ENCODE data around the gene RIMS4.

Gene RIMS4

DNA sequence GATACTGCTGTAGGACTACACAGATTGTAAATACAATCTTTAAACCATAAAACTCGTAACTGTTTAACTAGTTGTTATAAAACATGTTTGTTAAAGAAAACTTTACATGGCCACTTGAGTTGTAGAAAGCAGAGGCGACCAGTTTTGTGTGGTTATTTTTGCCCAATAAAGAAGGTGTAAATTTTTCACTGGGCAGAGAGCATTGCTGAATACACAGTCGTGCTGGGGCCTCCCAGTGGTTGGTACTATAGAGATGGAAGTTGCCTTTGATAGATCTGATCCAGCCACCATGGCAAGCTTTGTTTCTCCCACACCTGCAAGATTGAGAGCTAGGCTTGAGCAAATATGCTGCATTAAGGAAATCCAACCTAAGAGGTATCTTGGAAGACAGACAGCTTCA is 41.2 kb upstream of the RIMS4 start:
- no peaks in the 10 kb centered on the region for H3K4me1 ChIP-seq (ENCODE audit: low read depth, poor library complexity, severe bottlenecking)
- H2AFZ ChIP-seq (ENCODE audit: low read depth), result no peak overlapping the region
- no peak overlapping the region for H3K4me2 ChIP-seq

DNA sequence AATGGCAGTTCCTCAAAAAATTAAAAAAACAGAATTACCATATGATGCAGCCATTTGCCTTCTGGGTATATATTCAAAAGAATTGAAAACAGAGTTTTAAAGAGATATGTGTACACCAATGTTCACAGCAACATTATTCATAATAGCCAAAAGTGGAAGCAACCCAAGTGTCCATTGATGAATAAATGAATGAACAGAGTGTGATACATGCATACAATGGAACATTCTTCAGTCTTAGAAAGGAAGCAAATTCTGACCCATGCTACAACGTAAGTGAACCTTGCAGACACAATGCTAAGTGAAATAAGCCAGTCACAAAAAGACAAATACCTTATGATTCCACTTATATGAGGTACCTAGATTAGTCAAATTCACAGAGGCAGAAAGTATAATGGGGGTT is 40.5 kb upstream of the RIMS4 start:
- no peaks in the 10 kb centered on the region for H3K79me2 ChIP-seq (ENCODE audit: insufficient read depth, low read depth)
- no peak overlapping the region for H3K4me3 ChIP-seq (IDR thresholded peaks at IDR 0.05; ENCODE audit: insufficient read depth, low read depth, low read length)
- H3K27ac ChIP-seq, result no peak overlapping the region
- H3K9ac ChIP-seq, result no peak overlapping the region
- H3K4me2 ChIP-seq, result no peak overlapping the region
- H3K27me3 ChIP-seq (ENCODE audit: insufficient read depth, low read depth), result no peaks in the 10 kb centered on the region
- H3K36me3 ChIP-seq (ENCODE audit: insufficient read depth), result no peaks in the 10 kb centered on the region
- no peaks in the 10 kb centered on the region for H3K4me1 ChIP-seq (ENCODE audit: low read depth, poor library complexity, severe bottlenecking)
- no peaks in the 10 kb centered on the region for H4K20me1 ChIP-seq (ENCODE audit: insufficient read depth)
- H2AFZ ChIP-seq (ENCODE audit: low read depth), result no peak overlapping the region
- TF ChIP-seq, protein P1, sequence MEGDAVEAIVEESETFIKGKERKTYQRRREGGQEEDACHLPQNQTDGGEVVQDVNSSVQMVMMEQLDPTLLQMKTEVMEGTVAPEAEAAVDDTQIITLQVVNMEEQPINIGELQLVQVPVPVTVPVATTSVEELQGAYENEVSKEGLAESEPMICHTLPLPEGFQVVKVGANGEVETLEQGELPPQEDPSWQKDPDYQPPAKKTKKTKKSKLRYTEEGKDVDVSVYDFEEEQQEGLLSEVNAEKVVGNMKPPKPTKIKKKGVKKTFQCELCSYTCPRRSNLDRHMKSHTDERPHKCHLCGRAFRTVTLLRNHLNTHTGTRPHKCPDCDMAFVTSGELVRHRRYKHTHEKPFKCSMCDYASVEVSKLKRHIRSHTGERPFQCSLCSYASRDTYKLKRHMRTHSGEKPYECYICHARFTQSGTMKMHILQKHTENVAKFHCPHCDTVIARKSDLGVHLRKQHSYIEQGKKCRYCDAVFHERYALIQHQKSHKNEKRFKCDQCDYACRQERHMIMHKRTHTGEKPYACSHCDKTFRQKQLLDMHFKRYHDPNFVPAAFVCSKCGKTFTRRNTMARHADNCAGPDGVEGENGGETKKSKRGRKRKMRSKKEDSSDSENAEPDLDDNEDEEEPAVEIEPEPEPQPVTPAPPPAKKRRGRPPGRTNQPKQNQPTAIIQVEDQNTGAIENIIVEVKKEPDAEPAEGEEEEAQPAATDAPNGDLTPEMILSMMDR (conservative IDR thresholded peaks at IDR 0.05; ENCODE audit: low read depth, low read length), result no peak

More for the DNA sequence above, 41.2 kb upstream of the RIMS4 start:
- H3K79me2 ChIP-seq (ENCODE audit: insufficient read depth, low read depth), result no peaks in the 10 kb centered on the region
- H3K27ac ChIP-seq, result no peak overlapping the region
- no peaks in the 10 kb centered on the region for H4K20me1 ChIP-seq (ENCODE audit: insufficient read depth)
- H3K4me3 ChIP-seq (IDR thresholded peaks at IDR 0.05; ENCODE audit: insufficient read depth, low read depth, low read length), result no peak overlapping the region
- TF ChIP-seq, protein P1 (conservative IDR thresholded peaks at IDR 0.05; ENCODE audit: low read depth, low read length), result no peak
- H3K9ac ChIP-seq, result no peak overlapping the region
- H3K27me3 ChIP-seq (ENCODE audit: insufficient read depth, low read depth), result no peaks in the 10 kb centered on the region
- H3K36me3 ChIP-seq (ENCODE audit: insufficient read depth), result no peaks in the 10 kb centered on the region

DNA sequence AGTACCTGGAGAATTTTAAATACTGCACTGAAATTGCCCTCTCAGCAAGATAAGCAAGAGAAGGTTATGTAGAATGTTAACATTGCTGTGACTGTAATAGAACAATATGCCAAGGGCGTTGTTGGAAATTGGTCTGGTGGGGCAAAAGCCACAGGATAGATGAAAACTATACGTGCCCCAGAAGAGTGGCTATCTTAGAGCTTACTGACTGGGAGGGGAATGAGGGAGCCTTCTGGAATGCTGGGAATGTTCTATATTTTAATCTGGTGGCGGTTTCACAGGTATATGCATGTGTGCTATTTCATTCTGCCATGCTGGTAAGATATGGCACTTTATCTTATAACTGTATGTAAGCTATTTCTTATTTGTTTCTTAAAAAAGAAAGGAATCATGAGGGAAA is 39.9 kb upstream of the RIMS4 start:
- no peaks in the 10 kb centered on the region for H3K36me3 ChIP-seq (ENCODE audit: insufficient read depth)
- TF ChIP-seq, protein P1 (conservative IDR thresholded peaks at IDR 0.05; ENCODE audit: low read depth, low read length), result no peak
- H4K20me1 ChIP-seq (ENCODE audit: insufficient read depth), result no peaks in the 10 kb centered on the region
- no peaks in the 10 kb centered on the region for H3K4me1 ChIP-seq (ENCODE audit: low read depth, poor library complexity, severe bottlenecking)
- no peak overlapping the region for H3K4me2 ChIP-seq
- H3K4me3 ChIP-seq (IDR thresholded peaks at IDR 0.05; ENCODE audit: insufficient read depth, low read depth, low read length), result no peak overlapping the region
- H3K9ac ChIP-seq, result no peak overlapping the region
- no peaks in the 10 kb centered on the region for H3K27me3 ChIP-seq (ENCODE audit: insufficient read depth, low read depth)
- H3K27ac ChIP-seq, result no peak overlapping the region
- no peaks in the 10 kb centered on the region for H3K79me2 ChIP-seq (ENCODE audit: insufficient read depth, low read depth)
- H2AFZ ChIP-seq (ENCODE audit: low read depth), result no peak overlapping the region

DNA sequence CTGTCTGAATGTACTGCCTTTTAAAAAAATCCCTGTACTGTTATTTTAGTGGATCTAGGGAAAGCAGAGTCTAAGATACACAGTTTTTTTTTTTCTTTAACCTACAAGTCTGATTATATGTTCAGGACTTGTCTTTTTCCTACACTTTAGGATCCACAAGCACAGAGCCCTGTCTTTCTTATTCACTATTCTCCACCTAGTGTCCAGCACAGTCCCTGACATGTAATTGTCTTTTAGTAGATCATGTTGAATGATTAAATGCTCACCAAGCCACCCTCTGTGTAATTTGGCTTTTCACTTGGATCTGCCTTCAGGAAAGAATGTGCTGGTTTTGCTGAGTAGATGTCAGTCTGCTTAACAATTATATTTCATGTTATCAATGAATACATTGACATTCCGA is 39.4 kb upstream of the RIMS4 start:
- Histone ChIP-seq H3K4me1 (ENCODE audit: low read depth, poor library complexity, severe bottlenecking) (no peaks in the 10 kb centered on the region), H3K4me2 (no peak overlapping the region), H3K4me3 (IDR thresholded peaks at IDR 0.05; ENCODE audit: insufficient read depth, low read depth, low read length) (no peak overlapping the region), H3K9ac (no peak overlapping the region), H4K20me1 (ENCODE audit: insufficient read depth) (no peaks in the 10 kb centered on the region), H3K79me2 (ENCODE audit: insufficient read depth, low read depth) (no peaks in the 10 kb centered on the region), H3K27ac (no peak overlapping the region), H3K27me3 (ENCODE audit: insufficient read depth, low read depth) (no peaks in the 10 kb centered on the region), H3K36me3 (ENCODE audit: insufficient read depth) (no peaks in the 10 kb centered on the region), H2AFZ (ENCODE audit: low read depth) (no peak overlapping the region)
- TF ChIP-seq, protein P1 (conservative IDR thresholded peaks at IDR 0.05; ENCODE audit: low read depth, low read length), result no peak
